Left ventricle myocardium inferior (tissue), 1 donor: ENCODE data around the gene ITGA6. TPM values are rescaled to one million over a fixed set of nuclear protein-coding genes. Genes with fewer than 3 reads are reported as not detected.

ENCODE experiments used
- DNase-seq: peaks from one replicate; pipeline ENCODE4 v3.0.0-alpha.2; 2020
- H3K27ac ChIP-seq: fragments of 200-600 bp; replicated peaks from 2 replicates; pipeline ENCODE4 v1.8.0; 2021
- H3K27me3 ChIP-seq: fragments of 200-600 bp; 2 replicates; pipeline ENCODE4 v1.8.0; 2021; ENCODE audit warnings: low read depth
- H3K36me3 ChIP-seq: fragments of 200-600 bp; 2 replicates; pipeline ENCODE4 v1.8.0; 2021
- H3K4me1 ChIP-seq: fragments of 200-600 bp; 2 replicates; pipeline ENCODE4 v1.8.0; 2021
- H3K4me3 ChIP-seq: fragments of 200-600 bp; 2 replicates; pipeline ENCODE4 v1.8.0; 2021; ENCODE audit warnings: mild to moderate bottlenecking, moderate library complexity
- H3K9me3 ChIP-seq: fragments of 200-600 bp; replicated peaks from 2 replicates; pipeline ENCODE4 v1.8.0; 2021
- intact Hi-C: fragments of 100-400 bp; cut with micrococcal nuclease; formaldehyde crosslinking; loops from one replicate; pipeline ENCODE4 v1.11.0; 2022
- total RNA-seq: library from RNA; stranded (reverse); fragmentation: NEBNext Ultra II Directional; extraction: Animal tissue kit (Norgen Biotek cat#: 25700); gene quantifications from one replicate; pipeline ENCODE4 v1.2.1, GENCODE V29; 2021
- TF ChIP-seq, protein P1 (sequence below): fragments of 200-600 bp; IDR thresholded peaks from 2 replicates; pipeline ENCODE4 v1.8.0; 2021; ENCODE audit warnings: antibody characterized with exemption, mild to moderate bottlenecking, borderline replicate concordance
- donor health status: DM: no; HTN: yes; CAD: no; lungs with severe emphysema.

The ITGA6 gene
- total RNA-seq, 1 donor from 2014 or later: 42.0 TPM

GRCh38 chr2:172455121-172455515 lies 27.7 kb downstream of the ITGA6 start:
- Histone ChIP-seq H3K36me3 (no peaks in the 10 kb centered on the region), H3K4me1 (peaks cover 79% of the 10 kb centered on the region), H3K27me3 (no peaks in the 10 kb centered on the region), H3K9me3 (no peaks in the 10 kb centered on the region), H3K4me3 (no peak overlapping the region), H3K27ac (peak overlapping the region; percentile 52)
- TF ChIP-seq, protein P1, sequence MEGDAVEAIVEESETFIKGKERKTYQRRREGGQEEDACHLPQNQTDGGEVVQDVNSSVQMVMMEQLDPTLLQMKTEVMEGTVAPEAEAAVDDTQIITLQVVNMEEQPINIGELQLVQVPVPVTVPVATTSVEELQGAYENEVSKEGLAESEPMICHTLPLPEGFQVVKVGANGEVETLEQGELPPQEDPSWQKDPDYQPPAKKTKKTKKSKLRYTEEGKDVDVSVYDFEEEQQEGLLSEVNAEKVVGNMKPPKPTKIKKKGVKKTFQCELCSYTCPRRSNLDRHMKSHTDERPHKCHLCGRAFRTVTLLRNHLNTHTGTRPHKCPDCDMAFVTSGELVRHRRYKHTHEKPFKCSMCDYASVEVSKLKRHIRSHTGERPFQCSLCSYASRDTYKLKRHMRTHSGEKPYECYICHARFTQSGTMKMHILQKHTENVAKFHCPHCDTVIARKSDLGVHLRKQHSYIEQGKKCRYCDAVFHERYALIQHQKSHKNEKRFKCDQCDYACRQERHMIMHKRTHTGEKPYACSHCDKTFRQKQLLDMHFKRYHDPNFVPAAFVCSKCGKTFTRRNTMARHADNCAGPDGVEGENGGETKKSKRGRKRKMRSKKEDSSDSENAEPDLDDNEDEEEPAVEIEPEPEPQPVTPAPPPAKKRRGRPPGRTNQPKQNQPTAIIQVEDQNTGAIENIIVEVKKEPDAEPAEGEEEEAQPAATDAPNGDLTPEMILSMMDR: no peak
- no peak for DNase-seq
- intact Hi-C loops: no loop called here

DNA sequence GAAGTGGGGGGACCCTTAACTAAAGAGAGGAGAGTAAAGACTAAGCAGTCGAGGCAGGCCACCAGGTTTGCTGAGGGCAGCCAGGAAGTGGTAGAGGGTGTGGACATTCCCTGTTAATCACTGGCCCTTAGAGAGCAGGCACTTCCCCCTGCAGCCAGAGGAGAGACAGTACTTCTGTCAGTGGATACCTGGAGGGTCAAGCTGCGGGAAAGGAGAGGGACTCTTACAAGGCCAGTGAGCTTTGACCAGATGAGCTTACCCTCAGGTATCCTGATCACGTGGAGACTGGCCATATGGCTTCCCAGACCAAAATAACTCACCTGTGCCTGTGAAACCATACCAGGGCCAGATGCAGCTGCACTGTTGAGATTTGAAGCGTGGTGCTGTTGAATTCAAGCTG lies 28.6 kb downstream of the ITGA6 start:
- Histone ChIP-seq H3K36me3 (no peaks in the 10 kb centered on the region), H3K4me3 (no peak overlapping the region), H3K27ac (peak overlapping the region; percentile 52), H3K27me3 (no peaks in the 10 kb centered on the region), H3K4me1 (peaks cover 88% of the 10 kb centered on the region), H3K9me3 (no peaks in the 10 kb centered on the region)
- no peak for DNase-seq
- intact Hi-C loops: no loop called here
- TF ChIP-seq, protein P1: no peak

DNA sequence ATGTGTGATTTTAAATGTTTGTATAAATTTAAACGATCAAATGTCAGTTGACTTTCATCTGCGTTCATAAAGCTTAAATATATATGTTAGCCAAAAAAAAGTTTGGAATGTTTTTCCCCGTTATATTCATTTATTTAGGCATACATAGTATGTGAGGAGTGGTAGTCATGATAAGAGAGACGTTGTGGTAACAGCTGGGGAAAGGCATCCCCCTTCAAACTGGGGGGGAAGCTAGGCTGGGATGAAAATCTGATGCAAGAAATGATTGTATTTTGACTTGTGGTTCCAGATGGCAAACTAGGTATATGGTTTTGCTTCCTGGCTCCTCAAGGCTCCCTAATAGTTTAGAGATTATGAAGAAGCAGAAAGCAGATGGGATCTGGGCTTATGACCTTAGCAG lies 30.1 kb downstream of the ITGA6 start:
- no peak for DNase-seq
- no peaks in the 10 kb centered on the region for H3K27me3 ChIP-seq
- TF ChIP-seq, protein P1: no peak
- intact Hi-C loops: no loop called here
- no peak overlapping the region for H3K27ac ChIP-seq
- no peak overlapping the region for H3K4me3 ChIP-seq
- peaks cover 89% of the 10 kb centered on the region for H3K4me1 ChIP-seq
- H3K36me3 ChIP-seq: no peaks in the 10 kb centered on the region
- H3K9me3 ChIP-seq: no peaks in the 10 kb centered on the region

DNA sequence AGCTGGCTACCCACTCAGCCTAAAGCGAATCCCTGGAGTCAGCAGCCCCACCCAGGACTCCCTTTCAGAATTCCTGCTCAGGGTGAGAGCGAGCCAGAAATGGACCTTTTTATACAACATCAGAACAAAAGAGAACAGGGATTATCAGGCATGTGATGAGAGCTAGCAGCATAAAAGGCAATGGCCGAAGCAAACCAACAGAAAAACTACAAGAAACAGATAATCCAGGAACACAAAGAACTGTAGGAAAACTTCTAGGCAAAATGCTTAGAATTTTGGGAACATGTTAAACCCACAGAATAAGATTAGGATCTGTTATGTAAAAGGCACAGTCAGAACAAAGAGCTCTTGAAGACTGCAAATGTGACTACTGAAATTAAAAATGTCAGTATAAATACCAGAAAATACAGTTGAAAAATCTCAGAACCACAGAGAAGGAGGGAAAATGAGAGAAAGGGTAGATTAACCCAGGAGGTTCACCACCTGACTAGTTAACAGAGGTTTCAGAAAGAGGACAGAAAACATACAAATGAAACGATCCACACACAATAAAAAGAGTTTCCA lies 31.3 kb downstream of the ITGA6 start:
- H3K4me1 ChIP-seq: peaks cover 88% of the 10 kb centered on the region
- TF ChIP-seq, protein P1: no peak
- intact Hi-C loops: no loop called here
- no peaks in the 10 kb centered on the region for H3K9me3 ChIP-seq
- H3K36me3 ChIP-seq: no peaks in the 10 kb centered on the region
- no peak for DNase-seq
- H3K27me3 ChIP-seq: no peaks in the 10 kb centered on the region
- H3K4me3 ChIP-seq: no peak overlapping the region
- no peak overlapping the region for H3K27ac ChIP-seq

- no peaks in the 10 kb centered on the region for H3K36me3 ChIP-seq
- no peaks in the 10 kb centered on the region for H3K27me3 ChIP-seq
- intact Hi-C loops: no loop called here
- peak overlapping the region; percentile 60 for H3K27ac ChIP-seq
- no peak overlapping the region for H3K4me3 ChIP-seq
- H3K9me3 ChIP-seq: no peaks in the 10 kb centered on the region
- TF ChIP-seq, protein P1: no peak
- no peak for DNase-seq
- H3K4me1 ChIP-seq: peaks cover 89% of the 10 kb centered on the region
Measured at GRCh38 chr2:172460780-172461201, 33.4 kb downstream of the ITGA6 start.
